ENCODE measurements around the gene RAC3. TPM values are rescaled to one million over a fixed set of nuclear protein-coding genes. Genes with fewer than 3 reads are reported as not detected.

Gene RAC3
- total RNA-seq, 1 experiment from 2014 or later: not detected

GRCh38 chr17:82012640-82013295 lies 18.7 kb upstream of the RAC3 start:
- DNase-seq (ENCODE audit: low spot score): no peak

- DNase-seq (ENCODE audit: low spot score): no peak
These were observed 18.1 kb upstream of the RAC3 start for GRCh38 chr17:82013341-82013740.

GRCh38 chr17:82013772-82014321 lies 17.6 kb upstream of the RAC3 start:
- DNase-seq (ENCODE audit: low spot score): no peak

GRCh38 chr17:82014432-82014831 lies 17.0 kb upstream of the RAC3 start:
- DNase-seq (ENCODE audit: low spot score): no peak

- no peak for DNase-seq (ENCODE audit: low spot score)
These were observed 16.5 kb upstream of the RAC3 start for GRCh38 chr17:82014971-82015310.

GRCh38 chr17:82015311-82015971 lies 16.0 kb upstream of the RAC3 start:
- no peak for DNase-seq (ENCODE audit: low spot score)

- DNase-seq (ENCODE audit: low spot score): no peak
These were observed 15.2 kb upstream of the RAC3 start for GRCh38 chr17:82016061-82016874.

- DNase-seq (ENCODE audit: low spot score): no peak
These were observed 14.5 kb upstream of the RAC3 start for GRCh38 chr17:82016875-82017459.

- no peak for DNase-seq (ENCODE audit: low spot score)
These were observed 13.8 kb upstream of the RAC3 start for GRCh38 chr17:82017612-82018151.

GRCh38 chr17:82018152-82018988 lies 13.1 kb upstream of the RAC3 start:
- DNase-seq (ENCODE audit: low spot score): no peak

- no peak for DNase-seq (ENCODE audit: low spot score)
These were observed 12.3 kb upstream of the RAC3 start for GRCh38 chr17:82018989-82019689.

GRCh38 chr17:82019690-82020571 lies 11.5 kb upstream of the RAC3 start:
- DNase-seq (ENCODE audit: low spot score): no peak

- no peak for DNase-seq (ENCODE audit: low spot score)
These were observed 10.8 kb upstream of the RAC3 start for GRCh38 chr17:82020572-82021106.

GRCh38 chr17:82021107-82021899 lies 10.2 kb upstream of the RAC3 start:
- DNase-seq (ENCODE audit: low spot score): peak; percentile 77

GRCh38 chr17:82021900-82022309 lies 9.6 kb upstream of the RAC3 start:
- DNase-seq (ENCODE audit: low spot score): no peak

GRCh38 chr17:82022310-82022980 lies 9.0 kb upstream of the RAC3 start, which contains the start of gene CENPX:
CENPX (minus strand) TSS chr17:82022878; CDS start chr17:82022861, 17 bp downstream.
- no peak for DNase-seq (ENCODE audit: low spot score)

- DNase-seq (ENCODE audit: low spot score): peak; percentile 100
These were observed 8.5 kb upstream of the RAC3 start, which contains the start of gene LRRC45 for GRCh38 chr17:82022981-82023446. LRRC45 (plus strand) TSS chr17:82023305; CDS start chr17:82023644, 339 bp downstream.
